ENCODE data around the gene PTTG2.

PTTG2 gene

DNA sequence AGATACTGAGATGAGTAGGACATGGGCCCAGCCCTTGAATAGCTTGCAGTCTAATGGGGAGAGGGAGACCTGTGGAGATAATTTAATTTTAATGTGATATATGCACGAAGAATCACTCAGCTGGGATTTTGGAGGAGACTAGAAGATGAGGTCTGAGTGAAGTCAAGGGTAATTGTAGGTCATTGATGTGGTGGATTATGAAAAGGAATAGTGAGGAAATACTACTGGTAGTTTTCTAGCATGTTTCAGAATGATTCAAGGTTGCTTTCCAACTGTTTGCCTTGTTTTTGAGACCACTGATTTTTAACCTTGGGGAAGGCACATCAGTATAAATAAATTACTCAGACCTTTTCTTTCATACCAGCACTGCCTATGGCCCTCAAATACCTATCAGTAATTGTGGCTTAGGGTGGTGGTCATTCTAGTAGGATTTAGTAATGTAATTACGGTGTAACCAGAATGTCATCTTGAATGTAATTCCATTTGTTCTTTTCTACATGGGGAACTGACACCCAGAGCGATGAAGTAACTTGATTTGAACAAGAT, 25.6 kb downstream of the PTTG2 start:
- DNase-seq: no peak

- DNase-seq: no peak
These were observed 28.5 kb downstream of the PTTG2 start for GRCh38 chr4:37988670-37989069.

DNA sequence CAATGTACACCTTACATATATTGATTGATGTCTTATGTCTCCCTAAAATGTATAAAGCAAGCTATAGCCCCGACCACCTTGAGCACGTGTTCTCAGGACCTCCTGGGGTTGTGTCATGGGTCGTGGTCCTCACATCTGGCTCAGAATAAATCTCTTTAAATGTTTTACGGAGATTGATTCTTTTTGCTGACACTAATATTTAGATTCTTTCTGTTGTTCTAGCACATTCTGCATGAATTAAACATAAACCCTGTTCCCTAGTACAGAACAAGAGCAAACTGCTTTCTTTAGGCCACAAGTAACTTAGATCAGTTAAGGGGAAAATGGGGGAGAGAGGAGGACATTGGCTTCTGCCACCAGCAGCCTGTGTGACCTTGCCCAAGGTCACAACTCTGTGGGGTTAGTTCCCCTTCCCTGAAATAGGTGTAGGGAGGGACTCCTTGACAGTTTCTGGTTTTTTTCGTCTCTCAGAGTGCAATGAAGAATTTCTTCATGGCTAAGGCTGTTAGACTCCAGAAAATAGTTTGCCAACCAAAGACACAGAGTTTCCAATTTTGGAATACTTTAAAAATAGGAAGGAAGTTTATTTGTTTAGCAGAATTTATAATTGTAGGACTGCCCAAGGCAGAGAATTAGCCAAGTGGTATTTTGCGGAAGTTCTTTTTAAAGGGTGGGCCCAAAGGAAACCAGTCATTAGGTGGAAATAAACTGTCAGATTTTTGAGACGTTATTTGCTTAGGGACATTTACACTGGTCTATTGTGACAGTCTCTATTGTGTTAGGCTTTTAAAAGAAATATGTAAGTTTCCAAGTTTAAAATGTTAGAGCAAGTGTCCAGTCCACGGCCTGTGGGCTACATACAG, 29.4 kb downstream of the PTTG2 start:
- no peak for DNase-seq

- no peak for DNase-seq
These were observed 30.6 kb downstream of the PTTG2 start for GRCh38 chr4:37990731-37991245.

- DNase-seq: no peak
These were observed 31.6 kb downstream of the PTTG2 start for GRCh38 chr4:37991623-37992410.

- no peak for DNase-seq
These were observed 33.6 kb downstream of the PTTG2 start for GRCh38 chr4:37993806-37994205.

- DNase-seq: no peak
These were observed 34.4 kb downstream of the PTTG2 start for GRCh38 chr4:37994569-37994968.

GRCh38 chr4:37995299-37995821, 35.2 kb downstream of the PTTG2 start:
- no peak for DNase-seq

- DNase-seq: no peak
These were observed 36.0 kb downstream of the PTTG2 start for GRCh38 chr4:37995981-37996775.

DNA sequence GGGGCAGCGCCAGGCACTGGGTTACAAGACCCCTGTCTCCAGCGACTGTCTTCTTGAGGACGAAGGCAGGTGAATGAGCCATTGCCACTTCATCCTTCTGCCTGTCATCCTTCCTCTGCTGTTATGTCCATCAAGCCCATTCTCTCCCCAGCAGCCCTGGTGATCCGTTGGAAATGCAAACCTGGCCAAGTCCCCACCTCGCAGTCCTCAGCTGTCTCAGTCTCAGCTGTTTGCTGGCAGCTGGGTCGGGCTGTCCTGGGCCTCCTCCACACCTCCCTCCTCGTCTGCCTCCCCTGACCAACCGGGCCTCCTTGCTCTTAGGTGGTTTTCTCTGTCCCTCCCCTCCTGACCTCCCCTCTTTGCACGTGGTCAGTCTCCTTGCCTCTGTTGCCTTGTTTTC, 38.0 kb downstream of the PTTG2 start:
- no peak for DNase-seq

- no peak for DNase-seq
These were observed 39.0 kb downstream of the PTTG2 start for GRCh38 chr4:37999000-37999716.

DNA sequence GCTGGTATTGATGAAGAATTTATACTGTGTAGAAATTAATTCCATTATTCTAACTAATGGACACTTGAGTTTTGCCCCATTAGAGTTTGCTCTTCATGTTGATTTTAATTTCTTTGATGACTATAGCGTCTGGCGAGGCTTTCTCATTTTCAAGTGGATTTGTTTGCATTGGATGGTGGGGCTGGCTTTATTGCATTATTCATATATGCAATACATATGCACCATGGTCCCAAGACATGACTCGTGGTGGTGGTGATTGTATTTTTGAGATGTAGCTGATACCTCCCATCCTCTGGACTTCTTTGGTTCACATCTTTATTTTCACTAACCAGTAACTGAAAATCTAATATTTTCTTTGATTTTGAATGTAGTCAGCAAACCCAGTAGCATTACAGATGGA, 39.8 kb downstream of the PTTG2 start:
- no peak for DNase-seq

GRCh38 chr4:38001927-38002326, 41.7 kb downstream of the PTTG2 start:
- no peak for DNase-seq

DNA sequence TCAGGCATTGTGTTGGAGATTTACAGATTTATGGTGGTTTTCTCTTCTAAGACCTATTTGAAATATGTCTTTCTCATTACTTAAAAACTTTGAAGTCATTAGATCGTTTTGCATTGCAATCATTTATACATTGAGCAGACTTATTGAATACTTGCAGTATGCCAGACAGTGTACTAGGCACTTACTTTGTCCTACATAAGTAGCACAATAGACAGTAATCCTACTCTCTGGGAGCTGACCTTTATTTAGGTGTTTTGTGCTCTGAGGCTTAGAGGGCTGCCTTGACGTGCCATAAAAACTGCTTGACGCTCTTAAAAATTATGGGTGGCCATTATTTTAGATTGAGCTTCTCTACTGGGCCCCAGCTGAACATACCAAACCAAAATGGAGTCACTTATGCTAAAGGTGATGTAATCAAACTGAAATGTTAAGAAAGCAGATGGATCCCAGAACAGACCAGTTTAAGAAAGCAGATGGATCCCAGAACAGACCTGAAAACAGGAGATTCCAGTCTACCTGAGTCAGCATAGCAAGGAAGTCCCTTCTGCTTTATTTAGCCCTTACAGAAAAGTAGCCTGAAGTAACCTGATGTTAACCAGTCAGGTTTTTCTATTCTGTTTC, 42.4 kb downstream of the PTTG2 start:
- no peak for DNase-seq

GRCh38 chr4:38003102-38003501, 42.9 kb downstream of the PTTG2 start:
- no peak for DNase-seq

DNA sequence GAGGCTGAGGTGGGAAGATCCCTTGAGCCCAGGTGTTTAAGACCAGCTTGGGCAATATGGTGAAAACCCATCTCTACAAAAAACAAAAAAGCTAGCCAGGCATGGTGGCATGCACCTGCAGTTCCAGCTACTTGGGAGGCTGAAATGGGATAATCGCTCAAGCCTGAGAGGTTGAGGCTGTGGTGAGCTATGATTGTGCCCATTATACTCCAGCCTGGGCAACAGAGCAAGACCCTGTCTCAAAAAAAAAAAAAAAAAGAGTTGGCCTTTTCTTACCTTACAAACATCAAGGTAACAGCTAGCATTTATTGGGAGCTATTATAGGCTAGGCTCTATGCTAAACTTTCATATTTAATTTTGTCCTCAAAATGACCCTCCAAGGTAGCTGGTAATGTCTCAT, 43.4 kb downstream of the PTTG2 start:
- no peak for DNase-seq

DNA sequence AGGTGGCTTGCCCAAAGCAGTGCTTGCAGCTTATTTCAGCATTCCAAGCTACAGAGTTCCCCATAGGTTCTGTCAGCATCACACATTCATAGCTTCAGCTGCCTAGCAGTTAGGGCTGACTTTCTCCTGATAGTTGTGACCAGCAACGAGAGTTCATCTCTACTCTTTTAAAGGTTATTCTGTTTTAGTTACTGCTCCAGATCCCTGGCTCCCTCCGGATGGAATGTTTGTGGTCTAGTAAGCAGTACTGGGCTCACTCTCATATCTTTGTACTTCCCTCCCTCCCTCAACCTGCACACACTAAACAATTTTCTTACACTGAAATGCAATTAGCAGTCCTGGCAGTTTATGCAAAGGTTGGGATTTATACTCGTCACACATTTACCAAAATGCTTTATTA, 43.9 kb downstream of the PTTG2 start:
- no peak for DNase-seq

DNA sequence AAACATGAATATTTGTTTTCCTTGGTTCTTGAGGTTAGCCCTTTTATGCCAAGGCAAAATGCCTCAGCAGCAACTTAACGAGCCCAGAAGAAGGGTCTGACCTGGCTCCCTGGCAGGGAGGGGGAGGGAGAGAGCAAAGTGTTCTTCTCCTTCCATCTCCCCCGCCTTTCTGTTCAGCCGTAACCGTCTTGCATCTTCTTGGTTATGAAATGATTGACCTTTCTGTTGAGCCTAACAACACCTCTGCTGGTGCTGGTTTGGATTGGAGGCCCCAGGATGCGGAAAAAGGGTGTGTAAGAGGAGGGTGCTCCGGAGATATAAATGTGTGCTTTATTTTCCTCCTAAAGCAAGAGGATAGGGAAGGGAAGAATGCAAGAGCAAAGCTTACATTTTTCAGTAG, 44.7 kb downstream of the PTTG2 start:
- no peak for DNase-seq

- no peak for DNase-seq
These were observed 45.4 kb downstream of the PTTG2 start for GRCh38 chr4:38005637-38006036.

GRCh38 chr4:38007645-38008044, 47.4 kb downstream of the PTTG2 start:
- DNase-seq: no peak

Data from anterior cingulate cortex (tissue), 58 donors.